ENCODE measurements around the gene ANKZF1. TPM values are rescaled to one million over a fixed set of nuclear protein-coding genes. Genes with fewer than 3 reads are reported as not detected.

The ANKZF1 gene, protein sequence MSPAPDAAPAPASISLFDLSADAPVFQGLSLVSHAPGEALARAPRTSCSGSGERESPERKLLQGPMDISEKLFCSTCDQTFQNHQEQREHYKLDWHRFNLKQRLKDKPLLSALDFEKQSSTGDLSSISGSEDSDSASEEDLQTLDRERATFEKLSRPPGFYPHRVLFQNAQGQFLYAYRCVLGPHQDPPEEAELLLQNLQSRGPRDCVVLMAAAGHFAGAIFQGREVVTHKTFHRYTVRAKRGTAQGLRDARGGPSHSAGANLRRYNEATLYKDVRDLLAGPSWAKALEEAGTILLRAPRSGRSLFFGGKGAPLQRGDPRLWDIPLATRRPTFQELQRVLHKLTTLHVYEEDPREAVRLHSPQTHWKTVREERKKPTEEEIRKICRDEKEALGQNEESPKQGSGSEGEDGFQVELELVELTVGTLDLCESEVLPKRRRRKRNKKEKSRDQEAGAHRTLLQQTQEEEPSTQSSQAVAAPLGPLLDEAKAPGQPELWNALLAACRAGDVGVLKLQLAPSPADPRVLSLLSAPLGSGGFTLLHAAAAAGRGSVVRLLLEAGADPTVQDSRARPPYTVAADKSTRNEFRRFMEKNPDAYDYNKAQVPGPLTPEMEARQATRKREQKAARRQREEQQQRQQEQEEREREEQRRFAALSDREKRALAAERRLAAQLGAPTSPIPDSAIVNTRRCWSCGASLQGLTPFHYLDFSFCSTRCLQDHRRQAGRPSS
- 27.7 TPM for total RNA-seq

DNA sequence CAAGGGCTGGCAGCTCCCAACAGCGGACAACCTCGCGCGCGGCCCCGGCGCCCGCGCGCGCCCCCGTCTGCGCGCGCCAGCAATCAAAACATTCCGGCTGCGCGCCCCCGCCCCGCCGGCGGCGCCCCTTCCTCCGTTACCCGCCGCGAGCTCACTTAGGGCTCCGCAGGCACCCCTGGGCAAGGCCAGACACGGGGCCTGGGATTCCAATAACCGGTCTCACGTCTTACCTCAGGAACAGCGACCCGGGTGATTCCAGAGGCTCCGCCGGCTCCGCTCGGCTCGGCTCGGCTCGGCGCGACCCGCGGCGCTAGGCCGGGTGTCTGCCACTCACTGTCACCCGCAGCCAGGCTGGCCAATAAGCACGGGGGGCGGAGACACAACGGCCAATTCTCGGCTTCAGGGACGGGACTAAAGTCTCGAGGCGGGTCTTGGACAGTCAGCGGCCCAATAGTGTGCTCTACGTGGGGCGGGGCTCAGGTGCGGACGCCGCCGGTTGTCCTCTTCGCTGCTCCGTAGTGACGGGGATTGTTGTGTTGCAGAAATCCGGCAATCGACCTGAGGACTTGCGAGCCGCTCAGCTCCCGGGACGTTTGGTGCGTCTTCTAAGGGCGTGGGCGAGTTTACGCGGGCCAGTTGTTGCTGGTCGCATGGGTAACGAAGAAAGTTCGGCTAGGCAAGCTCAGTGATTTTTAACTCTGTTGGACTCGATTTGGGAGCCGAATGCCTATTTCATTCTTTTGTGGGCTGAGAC is at the start of gene ANKZF1, which contains the start of gene ATG9A:
TSS of gene ANKZF1 (plus strand) at position 502 of the 754 bp plus-strand sequence. CDS start 452 bp downstream, outside the sequence.
TSS of gene ATG9A (minus strand) at position 332 of the 754 bp plus-strand sequence. CDS start 1,612 bp downstream, outside the sequence.
- Histone ChIP-seq H3K27me3 (ENCODE audit: control insufficient read depth in 3 of 3, insufficient read depth in 3 of 3, low read length in 3 of 3) (no peaks in the 10 kb centered on the region), H3K9ac (ENCODE audit: low read depth in 1 of 3, low read length in 3 of 3) (peak within 1 kb of the TSS; percentile 91 to 98 (median 96)), H3K4me3 (ENCODE audit: low read length in 3 of 3) (peak within 1 kb of the TSS; percentile 91 to 98 (median 92)), H3K9me3 (ENCODE audit: control insufficient read depth in 3 of 3, low read length in 3 of 3) (no peaks in the 10 kb centered on the region), H3K4me1 (ENCODE audit: control insufficient read depth in 3 of 3, insufficient read depth in 3 of 3, low read length in 3 of 3) (peaks cover 23 to 30% (median 25%) of the 10 kb centered on the region in 3 donors), H3K27ac (ENCODE audit: low read depth, low read length) (peak within 1 kb of the TSS; percentile 93), H3K36me3 (ENCODE audit: control insufficient read depth in 3 of 3, insufficient read depth in 3 of 3, low read length in 3 of 3) (peaks cover 39 to 54% (median 52%) of the 10 kb centered on the region in 3 donors)

DNA sequence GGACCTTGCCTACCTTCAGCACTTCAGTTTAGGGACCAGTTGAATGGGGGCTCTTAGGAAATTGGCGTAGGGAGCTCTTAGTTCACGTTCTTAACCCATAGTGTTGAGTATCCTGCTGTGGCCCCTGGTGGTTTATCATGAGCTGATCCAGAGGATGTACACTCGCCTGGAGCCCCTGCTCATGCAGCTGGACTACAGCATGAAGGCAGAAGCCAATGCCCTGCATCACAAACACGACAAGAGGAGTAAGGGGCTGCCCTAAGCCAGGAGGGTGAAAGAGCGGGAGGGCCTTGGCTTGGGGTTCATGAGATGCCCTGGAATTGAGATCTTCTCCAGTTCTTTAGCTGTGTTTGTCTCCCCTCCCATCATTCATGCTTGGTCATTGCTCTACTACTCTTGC is 48.6 kb upstream of the ANKZF1 start:
- H3K27ac ChIP-seq (ENCODE audit: low read depth, low read length): no peak overlapping the region
- peaks cover 21 to 24% (median 22%) of the 10 kb centered on the region in 3 donors for H3K4me1 ChIP-seq (ENCODE audit: control insufficient read depth in 3 of 3, insufficient read depth in 3 of 3, low read length in 3 of 3)
- H3K9me3 ChIP-seq (ENCODE audit: control insufficient read depth in 3 of 3, low read length in 3 of 3): no peaks in the 10 kb centered on the region
- H3K27me3 ChIP-seq (ENCODE audit: control insufficient read depth in 3 of 3, insufficient read depth in 3 of 3, low read length in 3 of 3): no peaks in the 10 kb centered on the region
- H3K9ac ChIP-seq (ENCODE audit: low read depth in 1 of 3, low read length in 3 of 3): no peak overlapping the region
- H3K4me3 ChIP-seq (ENCODE audit: low read length in 3 of 3): no peak overlapping the region
- peaks cover 46 to 54% (median 52%) of the 10 kb centered on the region in 3 donors for H3K36me3 ChIP-seq (ENCODE audit: control insufficient read depth in 3 of 3, insufficient read depth in 3 of 3, low read length in 3 of 3)

DNA sequence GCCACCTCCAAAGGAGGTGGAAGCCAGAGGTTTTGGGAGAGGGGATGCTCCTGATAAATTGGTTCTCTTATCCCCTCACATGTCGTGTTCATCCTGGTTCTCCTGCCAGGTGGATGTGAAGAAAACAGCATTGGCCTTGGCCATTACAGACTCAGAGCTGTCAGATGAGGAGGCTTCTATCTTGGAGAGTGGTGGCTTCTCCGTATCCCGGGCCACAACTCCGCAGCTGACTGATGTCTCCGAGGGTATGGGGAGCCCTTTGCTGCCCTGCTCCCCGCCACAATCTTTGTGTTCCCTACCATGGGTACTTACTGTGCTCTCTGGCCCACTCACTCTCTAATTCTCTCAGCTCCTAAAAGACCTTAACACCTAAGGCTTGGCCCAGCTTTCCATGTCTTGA is 48.1 kb upstream of the ANKZF1 start:
- H3K27ac ChIP-seq (ENCODE audit: low read depth, low read length): no peak overlapping the region
- no peak overlapping the region for H3K9ac ChIP-seq (ENCODE audit: low read depth in 1 of 3, low read length in 3 of 3)
- H3K27me3 ChIP-seq (ENCODE audit: control insufficient read depth in 3 of 3, insufficient read depth in 3 of 3, low read length in 3 of 3): no peaks in the 10 kb centered on the region
- H3K9me3 ChIP-seq (ENCODE audit: control insufficient read depth in 3 of 3, low read length in 3 of 3): no peaks in the 10 kb centered on the region
- peaks cover 17 to 19% (median 18%) of the 10 kb centered on the region in 3 donors for H3K4me1 ChIP-seq (ENCODE audit: control insufficient read depth in 3 of 3, insufficient read depth in 3 of 3, low read length in 3 of 3)
- H3K4me3 ChIP-seq (ENCODE audit: low read length in 3 of 3): no peak overlapping the region
- peaks cover 44 to 54% (median 52%) of the 10 kb centered on the region in 3 donors for H3K36me3 ChIP-seq (ENCODE audit: control insufficient read depth in 3 of 3, insufficient read depth in 3 of 3, low read length in 3 of 3)

DNA sequence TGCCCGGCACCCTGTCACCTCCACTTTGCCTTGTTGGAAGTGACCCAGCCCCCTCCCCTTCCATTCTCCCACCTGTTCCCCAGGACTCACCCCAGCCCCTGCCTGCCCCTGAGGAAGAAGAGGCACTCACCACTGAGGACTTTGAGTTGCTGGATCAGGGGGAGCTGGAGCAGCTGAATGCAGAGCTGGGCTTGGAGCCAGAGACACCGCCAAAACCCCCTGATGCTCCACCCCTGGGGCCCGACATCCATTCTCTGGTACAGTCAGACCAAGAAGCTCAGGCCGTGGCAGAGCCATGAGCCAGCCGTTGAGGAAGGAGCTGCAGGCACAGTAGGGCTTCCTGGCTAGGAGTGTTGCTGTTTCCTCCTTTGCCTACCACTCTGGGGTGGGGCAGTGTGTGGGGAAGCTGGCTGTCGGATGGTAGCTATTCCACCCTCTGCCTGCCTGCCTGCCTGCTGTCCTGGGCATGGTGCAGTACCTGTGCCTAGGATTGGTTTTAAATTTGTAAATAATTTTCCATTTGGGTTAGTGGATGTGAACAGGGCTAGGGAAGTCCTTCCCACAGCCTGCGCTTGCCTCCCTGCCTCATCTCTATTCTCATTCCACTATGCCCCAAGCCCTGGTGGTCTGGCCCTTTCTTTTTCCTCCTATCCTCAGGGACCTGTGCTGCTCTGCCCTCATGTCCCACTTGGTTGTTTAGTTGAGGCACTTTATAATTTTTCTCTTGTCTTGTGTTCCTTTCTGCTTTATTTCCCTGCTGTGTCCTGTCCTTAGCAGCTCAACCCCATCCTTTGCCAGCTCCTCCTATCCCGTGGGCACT is 47.1 kb upstream of the ANKZF1 start:
- H3K27ac ChIP-seq (ENCODE audit: low read depth, low read length): no peak overlapping the region
- no peaks in the 10 kb centered on the region for H3K9me3 ChIP-seq (ENCODE audit: control insufficient read depth in 3 of 3, low read length in 3 of 3)
- no peak overlapping the region for H3K4me3 ChIP-seq (ENCODE audit: low read length in 3 of 3)
- H3K9ac ChIP-seq (ENCODE audit: low read depth in 1 of 3, low read length in 3 of 3): no peak overlapping the region
- H3K27me3 ChIP-seq (ENCODE audit: control insufficient read depth in 3 of 3, insufficient read depth in 3 of 3, low read length in 3 of 3): no peaks in the 10 kb centered on the region
- H3K4me1 ChIP-seq (ENCODE audit: control insufficient read depth in 3 of 3, insufficient read depth in 3 of 3, low read length in 3 of 3): peaks cover 13 to 17% (median 15%) of the 10 kb centered on the region in 3 donors
- peaks cover 44 to 54% (median 52%) of the 10 kb centered on the region in 3 donors for H3K36me3 ChIP-seq (ENCODE audit: control insufficient read depth in 3 of 3, insufficient read depth in 3 of 3, low read length in 3 of 3)

DNA sequence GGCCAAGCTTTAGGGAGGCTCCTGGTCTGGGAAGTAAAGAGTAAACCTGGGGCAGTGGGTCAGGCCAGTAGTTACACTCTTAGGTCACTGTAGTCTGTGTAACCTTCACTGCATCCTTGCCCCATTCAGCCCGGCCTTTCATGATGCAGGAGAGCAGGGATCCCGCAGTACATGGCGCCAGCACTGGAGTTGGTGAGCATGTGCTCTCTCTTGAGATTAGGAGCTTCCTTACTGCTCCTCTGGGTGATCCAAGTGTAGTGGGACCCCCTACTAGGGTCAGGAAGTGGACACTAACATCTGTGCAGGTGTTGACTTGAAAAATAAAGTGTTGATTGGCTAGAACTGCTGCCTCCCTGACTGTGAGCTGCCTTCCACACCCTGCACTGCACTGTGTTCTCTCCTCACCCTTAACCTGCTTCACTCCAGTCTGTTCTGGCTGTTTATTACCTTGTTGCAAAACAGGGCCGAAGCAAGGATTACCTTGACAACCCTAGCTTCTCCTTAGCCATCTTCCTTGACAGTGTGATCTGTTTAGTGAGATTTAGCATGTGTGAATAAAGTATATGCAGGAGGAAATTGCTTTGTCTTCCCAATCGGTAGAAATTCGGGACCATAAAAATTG is 46.3 kb upstream of the ANKZF1 start:
- Histone ChIP-seq H3K27ac (ENCODE audit: low read depth, low read length) (no peak overlapping the region), H3K4me1 (ENCODE audit: control insufficient read depth in 3 of 3, insufficient read depth in 3 of 3, low read length in 3 of 3) (peaks cover 11 to 17% (median 14%) of the 10 kb centered on the region in 3 donors)

DNA sequence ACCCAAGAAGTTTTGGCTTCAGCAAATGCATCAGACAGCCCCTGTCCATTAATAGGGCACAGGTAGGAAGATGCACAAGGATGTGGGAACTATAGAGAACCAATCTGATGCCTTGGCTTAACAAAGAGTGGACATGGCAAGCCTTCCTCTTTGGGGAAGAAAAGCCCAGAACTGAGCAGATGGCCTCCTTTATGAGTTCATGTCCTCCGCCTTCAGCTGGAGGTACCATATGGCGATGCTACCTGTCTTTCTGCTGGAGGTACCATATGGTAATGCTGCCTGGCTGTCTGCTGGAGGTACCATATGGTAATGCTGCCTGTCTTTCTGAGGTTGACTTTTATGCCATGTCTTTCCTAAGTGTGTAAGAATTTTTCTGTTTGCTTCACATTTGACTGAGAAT is 45.5 kb upstream of the ANKZF1 start:
- no peak overlapping the region for H3K27ac ChIP-seq (ENCODE audit: low read depth, low read length)
- H3K4me1 ChIP-seq (ENCODE audit: control insufficient read depth in 3 of 3, insufficient read depth in 3 of 3, low read length in 3 of 3): peaks cover 5 to 10% (median 8%) of the 10 kb centered on the region in 3 donors
- H3K4me3 ChIP-seq (ENCODE audit: low read length in 3 of 3): no peak overlapping the region
- H3K9ac ChIP-seq (ENCODE audit: low read depth in 1 of 3, low read length in 3 of 3): no peak overlapping the region
- peaks cover 40 to 54% (median 52%) of the 10 kb centered on the region in 3 donors for H3K36me3 ChIP-seq (ENCODE audit: control insufficient read depth in 3 of 3, insufficient read depth in 3 of 3, low read length in 3 of 3)
- H3K27me3 ChIP-seq (ENCODE audit: control insufficient read depth in 3 of 3, insufficient read depth in 3 of 3, low read length in 3 of 3): no peaks in the 10 kb centered on the region
- no peaks in the 10 kb centered on the region for H3K9me3 ChIP-seq (ENCODE audit: control insufficient read depth in 3 of 3, low read length in 3 of 3)

More for the DNA sequence above, 46.3 kb upstream of the ANKZF1 start:
- Histone ChIP-seq H3K36me3 (ENCODE audit: control insufficient read depth in 3 of 3, insufficient read depth in 3 of 3, low read length in 3 of 3) (peaks cover 44 to 54% (median 52%) of the 10 kb centered on the region in 3 donors), H3K9ac (ENCODE audit: low read depth in 1 of 3, low read length in 3 of 3) (no peak overlapping the region), H3K4me3 (ENCODE audit: low read length in 3 of 3) (no peak overlapping the region), H3K27me3 (ENCODE audit: control insufficient read depth in 3 of 3, insufficient read depth in 3 of 3, low read length in 3 of 3) (no peaks in the 10 kb centered on the region), H3K9me3 (ENCODE audit: control insufficient read depth in 3 of 3, low read length in 3 of 3) (no peaks in the 10 kb centered on the region)

DNA sequence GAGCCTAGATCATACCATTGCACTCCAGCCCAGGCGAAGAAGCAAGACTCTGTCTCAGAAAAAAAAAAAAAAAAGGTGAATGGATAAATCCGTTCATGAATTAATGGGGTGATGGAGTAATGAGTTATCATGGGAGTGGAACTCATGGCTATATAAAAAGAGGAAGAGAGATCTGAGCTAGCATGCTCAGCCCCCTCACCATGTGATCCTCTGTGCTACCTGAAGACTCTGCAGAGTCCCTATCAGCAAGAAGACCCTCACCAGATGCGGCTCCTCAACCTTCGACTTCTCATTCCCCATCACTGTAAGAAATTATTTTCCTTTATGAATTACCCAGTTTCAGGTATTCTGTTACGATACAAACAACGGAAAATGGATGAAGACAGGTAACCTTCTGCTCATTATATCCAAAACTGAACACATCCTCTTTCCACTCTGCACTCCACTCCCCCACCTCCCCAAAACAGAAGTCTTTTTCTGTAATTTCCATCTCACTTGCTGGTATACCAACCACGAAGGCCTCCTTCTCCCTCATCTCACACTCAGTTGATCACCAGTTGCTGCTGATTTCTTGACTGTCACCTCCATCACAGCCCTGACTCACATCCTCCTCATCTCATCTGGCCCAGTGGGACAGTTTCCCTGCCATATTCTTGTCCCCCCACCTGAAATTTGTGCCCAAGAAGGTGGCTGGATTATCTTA is 42.7 kb upstream of the ANKZF1 start:
- Histone ChIP-seq H3K27me3 (ENCODE audit: control insufficient read depth in 3 of 3, insufficient read depth in 3 of 3, low read length in 3 of 3) (no peaks in the 10 kb centered on the region), H3K9ac (ENCODE audit: low read depth in 1 of 3, low read length in 3 of 3) (no peak overlapping the region), H3K36me3 (ENCODE audit: control insufficient read depth in 3 of 3, insufficient read depth in 3 of 3, low read length in 3 of 3) (peaks cover 16 to 29% (median 25%) of the 10 kb centered on the region in 3 donors), H3K9me3 (ENCODE audit: control insufficient read depth in 3 of 3, low read length in 3 of 3) (no peaks in the 10 kb centered on the region), H3K27ac (ENCODE audit: low read depth, low read length) (no peak overlapping the region), H3K4me3 (ENCODE audit: low read length in 3 of 3) (no peak overlapping the region), H3K4me1 (ENCODE audit: control insufficient read depth in 3 of 3, insufficient read depth in 3 of 3, low read length in 3 of 3) (no peaks in the 10 kb centered on the region)

DNA sequence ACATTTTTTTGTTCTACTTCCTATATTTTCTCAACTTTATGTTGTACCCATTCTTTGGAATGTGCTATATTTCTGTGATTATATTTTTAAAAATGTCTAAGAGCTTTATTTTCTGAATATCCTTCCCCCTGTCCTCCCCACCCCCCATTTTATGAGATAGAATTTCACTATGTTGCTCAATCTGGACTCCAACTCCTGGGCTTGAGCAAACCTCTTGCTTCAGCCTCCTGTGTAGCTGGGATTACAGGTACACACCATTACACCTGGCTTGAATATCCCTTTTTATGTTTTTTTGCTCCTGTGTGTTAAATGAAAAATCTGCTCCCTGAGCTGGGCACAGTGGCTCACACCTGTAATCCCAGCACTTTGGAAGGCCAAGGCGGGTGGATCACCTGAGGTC is 32.2 kb upstream of the ANKZF1 start:
- peaks cover 4 to 13% (median 10%) of the 10 kb centered on the region in 3 donors for H3K27me3 ChIP-seq (ENCODE audit: control insufficient read depth in 3 of 3, insufficient read depth in 3 of 3, low read length in 3 of 3)
- H3K36me3 ChIP-seq (ENCODE audit: control insufficient read depth in 3 of 3, insufficient read depth in 3 of 3, low read length in 3 of 3): no peaks in the 10 kb centered on the region
- no peak overlapping the region for H3K27ac ChIP-seq (ENCODE audit: low read depth, low read length)
- no peak overlapping the region for H3K9ac ChIP-seq (ENCODE audit: low read depth in 1 of 3, low read length in 3 of 3)
- H3K9me3 ChIP-seq (ENCODE audit: control insufficient read depth in 3 of 3, low read length in 3 of 3): no peaks in the 10 kb centered on the region
- no peak overlapping the region for H3K4me3 ChIP-seq (ENCODE audit: low read length in 3 of 3)
- H3K4me1 ChIP-seq (ENCODE audit: control insufficient read depth in 3 of 3, insufficient read depth in 3 of 3, low read length in 3 of 3): no peaks in the 10 kb centered on the region
